Spleen (tissue), 7 donors: ENCODE data around the gene LIPK.

ENCODE experiments used
- CTCF ChIP-seq, 11 experiments: fragments of 200-600 bp in 7 of 11; fragments of 450-650 bp in 4 of 11; sonication (generic) in 4 of 11; IDR thresholded peaks in 8 of 11; conservative IDR thresholded peaks in 3 of 11; 1 replicate in 7 of 11; 2 replicates in 4 of 11; pipeline versions ENCODE4 v1.4.0 to v1.8.0; 2016 to 2021; ENCODE audit warnings: antibody characterized with exemption in 11 of 11, inconsistent platforms in 4 of 11, mild to moderate bottlenecking in 1 of 11
- POLR2A ChIP-seq, 3 donors: fragments of 450-650 bp; IDR thresholded peaks; one replicate each; pipeline ENCODE4 v1.5.1; 2017; ENCODE audit warnings: antibody characterized with exemption in 3 of 3, mild to moderate bottlenecking in 1 of 3
- POLR2AphosphoS5 ChIP-seq, 3 donors: sonication (generic); formaldehyde crosslinking; IDR thresholded peaks; one replicate each; pipeline ENCODE4 v1.5.1; 2017; ENCODE audit warnings: antibody characterized with exemption in 3 of 3
- donor health status: DM: no; HTN: no; CAD: no; lungs with moderate emphysema.
- donor health status: DM: no; HTN: no; CAD: no.
- donor health status: DM: no; HTN: no; CAD: no.

- TF ChIP-seq CTCF (IDR thresholded peaks at IDR 0.05 in 8 of 11, conservative IDR thresholded peaks at IDR 0.05 in 3 of 11) (no peak), POLR2AphosphoS5 (IDR thresholded peaks at IDR 0.05) (no peak), POLR2A (IDR thresholded peaks at IDR 0.05) (no peak)
Measured at GRCh38 chr10:88668465-88668864, 37.6 kb upstream of the LIPK start.
